Type B pancreatic cell (in vitro differentiated cells): ENCODE measurements around the gene GPR33. TPM values are rescaled to one million over a fixed set of nuclear protein-coding genes. Genes with fewer than 3 reads are reported as not detected.

Experiments
- DNase-seq: peaks from one replicate; pipeline ENCODE4 v3.0.0; 2021; ENCODE audit warnings: mixed read lengths; ENCODE audit not compliant: unreplicated experiment; ENCODE audit errors: extremely low spot score
- H3K27ac Mint-ChIP-seq: 2 replicates; pipeline ENCODE4 v1.8.0; 2021; ENCODE audit warnings: mild to moderate bottlenecking, mixed read lengths
- H3K27me3 Mint-ChIP-seq: 2 replicates; pipeline ENCODE4 v1.8.0; 2021; ENCODE audit warnings: mixed read lengths
- H3K36me3 Mint-ChIP-seq: 2 replicates; pipeline ENCODE4 v1.8.0; 2021; ENCODE audit warnings: mixed read lengths
- H3K4me1 Mint-ChIP-seq: one replicate; pipeline ENCODE4 v1.8.0; 2021; ENCODE audit warnings: mixed read lengths; ENCODE audit not compliant: unreplicated experiment
- H3K4me3 Mint-ChIP-seq: 2 replicates; pipeline ENCODE4 v1.8.0; 2021; ENCODE audit warnings: mild to moderate bottlenecking, mixed read lengths
- H3K9me3 Mint-ChIP-seq: 2 replicates; pipeline ENCODE4 v1.8.0; 2021; ENCODE audit warnings: mixed read lengths
- CTCF ChIP-seq: fragments of 200-600 bp; sonication (generic); conservative IDR thresholded peaks from 2 replicates; pipeline ENCODE4 v1.5.0; 2021; ENCODE audit warnings: antibody characterized with exemption, mild to moderate bottlenecking
- total RNA-seq: library from RNA; stranded (reverse); gene quantifications from 2 replicates; pipeline ENCODE4 v1.2.1, GENCODE V29; 2021; ENCODE audit warnings: low replicate concordance

Gene GPR33
- total RNA-seq, 1 donor from 2014 or later = not detected

GRCh38 chr14:31461545-31461944 is 26.3 kb downstream of the GPR33 start:
- H3K4me1 Mint-ChIP-seq = peaks cover 12% of the 10 kb centered on the region
- no peaks in the 10 kb centered on the region for H3K27me3 Mint-ChIP-seq
- no peaks in the 10 kb centered on the region for H3K9me3 Mint-ChIP-seq
- no peak overlapping the region for H3K27ac Mint-ChIP-seq
- no peak for TF ChIP-seq CTCF
- no peaks in the 10 kb centered on the region for H3K36me3 Mint-ChIP-seq
- DNase-seq = no peak
- H3K4me3 Mint-ChIP-seq = no peak overlapping the region

DNA sequence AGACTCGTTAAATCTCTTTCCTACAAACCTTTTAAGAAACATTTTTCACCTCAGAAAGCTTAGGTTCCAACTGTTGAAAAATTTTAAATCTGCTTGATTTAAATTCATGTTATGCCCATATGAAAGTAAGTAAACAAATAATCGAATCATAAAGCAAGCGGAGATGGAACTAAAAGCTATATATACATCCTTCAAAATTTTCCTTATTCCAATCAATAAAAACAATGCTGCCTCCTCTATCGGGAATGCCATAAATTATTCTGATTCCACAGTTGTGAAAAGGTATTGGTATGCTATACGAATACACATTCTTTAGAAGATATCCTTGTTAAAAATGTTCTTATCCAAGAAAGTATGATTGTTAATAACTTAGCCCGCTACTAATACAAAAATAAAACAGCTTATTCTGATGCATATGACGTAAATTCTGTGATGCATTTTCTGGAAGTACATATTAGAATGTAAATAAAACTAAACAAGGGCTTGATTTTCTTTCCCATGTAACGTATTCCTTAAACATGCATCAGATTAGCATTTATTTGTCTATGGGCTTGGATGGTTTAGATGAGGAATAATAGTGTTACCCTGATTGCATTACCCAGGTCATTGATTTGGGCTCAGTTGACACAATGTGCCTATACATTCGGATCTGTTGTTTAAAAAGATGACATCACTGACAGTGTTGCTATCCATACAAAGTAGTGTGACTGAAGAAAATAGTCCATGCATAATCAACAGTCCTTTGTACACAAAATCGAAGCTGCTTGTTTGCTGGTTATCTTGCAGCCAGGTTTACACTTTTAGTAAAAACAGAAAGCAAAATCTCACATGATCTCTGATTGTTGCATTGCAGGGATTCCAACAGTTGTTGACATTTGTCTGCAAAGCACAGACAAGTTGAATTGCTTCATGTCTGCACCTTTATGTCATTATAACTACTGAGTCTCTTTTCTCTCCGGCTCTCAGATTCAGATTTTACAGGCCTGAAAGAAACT is 29.9 kb downstream of the GPR33 start:
- H3K4me3 Mint-ChIP-seq = peak overlapping the region; percentile 98
- H3K36me3 Mint-ChIP-seq = no peaks in the 10 kb centered on the region
- DNase-seq = no peak
- TF ChIP-seq CTCF = no peak
- H3K4me1 Mint-ChIP-seq = peaks cover 25% of the 10 kb centered on the region
- H3K27ac Mint-ChIP-seq = peak overlapping the region; percentile 97
- H3K9me3 Mint-ChIP-seq = no peaks in the 10 kb centered on the region
- H3K27me3 Mint-ChIP-seq = no peaks in the 10 kb centered on the region

GRCh38 chr14:31456841-31457664 is 30.8 kb downstream of the GPR33 start, which contains the start of gene DTD2:
DTD2 (minus strand) TSS chr14:31457506; CDS start chr14:31457393, 113 bp downstream.
- H3K27me3 Mint-ChIP-seq = no peaks in the 10 kb centered on the region
- H3K4me3 Mint-ChIP-seq = peak within 1 kb of the TSS; percentile 98
- peaks cover 3% of the 10 kb centered on the region for H3K36me3 Mint-ChIP-seq
- no peaks in the 10 kb centered on the region for H3K9me3 Mint-ChIP-seq
- no peak for TF ChIP-seq CTCF
- peaks cover 25% of the 10 kb centered on the region for H3K4me1 Mint-ChIP-seq
- peak within 1 kb of the TSS; percentile 97 for H3K27ac Mint-ChIP-seq
- DNase-seq = peak; percentile 91

DNA sequence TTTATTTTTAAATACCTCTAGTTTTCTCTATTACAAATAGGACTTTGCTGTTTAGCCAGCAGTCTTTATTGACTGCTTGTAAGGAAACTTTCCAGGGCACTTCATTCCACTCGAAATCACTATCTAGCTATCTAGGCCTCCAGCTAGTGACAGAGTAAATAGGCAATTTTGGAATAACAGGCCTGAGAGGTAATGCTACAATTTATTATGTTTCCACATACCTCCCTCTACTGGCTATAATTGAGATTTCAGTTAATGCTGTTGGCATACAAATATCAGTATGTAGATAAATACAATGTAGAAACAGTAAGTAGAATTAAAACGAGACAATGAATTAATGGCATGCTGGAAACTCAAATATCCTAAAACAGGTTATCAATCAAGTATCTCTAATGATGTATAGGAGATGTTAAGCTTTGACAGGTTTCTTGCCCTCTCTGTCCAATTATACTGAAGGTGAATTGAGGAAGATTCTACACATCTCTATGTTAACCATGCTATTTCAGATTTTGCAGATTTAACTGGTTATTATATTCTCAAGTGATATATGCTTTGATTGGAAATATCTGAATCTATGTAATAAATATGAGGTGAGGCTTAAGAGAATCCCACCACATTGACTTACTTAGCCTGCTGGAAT is 37.7 kb downstream of the GPR33 start:
- Mint-ChIP-seq H3K27me3 (no peaks in the 10 kb centered on the region), H3K27ac (no peak overlapping the region), H3K36me3 (peaks cover 22% of the 10 kb centered on the region), H3K4me1 (peaks cover 9% of the 10 kb centered on the region), H3K9me3 (no peaks in the 10 kb centered on the region), H3K4me3 (no peak overlapping the region)
- no peak for DNase-seq
- peak; percentile 74 for TF ChIP-seq CTCF

GRCh38 chr14:31449136-31449535 is 38.7 kb downstream of the GPR33 start:
- Mint-ChIP-seq H3K36me3 (peaks cover 23% of the 10 kb centered on the region), H3K27ac (no peak overlapping the region), H3K4me1 (peaks cover 5% of the 10 kb centered on the region), H3K4me3 (no peak overlapping the region), H3K27me3 (no peaks in the 10 kb centered on the region), H3K9me3 (no peaks in the 10 kb centered on the region)
- no peak for DNase-seq
- TF ChIP-seq CTCF = no peak
